NCI-H1694 (cell line): ENCODE data around the gene SND1.

Experiments
- DNase-seq: peaks from one replicate; lab custom pipeline; 2025; lab: John Stamatoyannopoulos, UW

The SND1 gene

GRCh38 chr7:128139406-128139805, 487.4 kb downstream of the SND1 start:
- DNase-seq = no peak

DNA sequence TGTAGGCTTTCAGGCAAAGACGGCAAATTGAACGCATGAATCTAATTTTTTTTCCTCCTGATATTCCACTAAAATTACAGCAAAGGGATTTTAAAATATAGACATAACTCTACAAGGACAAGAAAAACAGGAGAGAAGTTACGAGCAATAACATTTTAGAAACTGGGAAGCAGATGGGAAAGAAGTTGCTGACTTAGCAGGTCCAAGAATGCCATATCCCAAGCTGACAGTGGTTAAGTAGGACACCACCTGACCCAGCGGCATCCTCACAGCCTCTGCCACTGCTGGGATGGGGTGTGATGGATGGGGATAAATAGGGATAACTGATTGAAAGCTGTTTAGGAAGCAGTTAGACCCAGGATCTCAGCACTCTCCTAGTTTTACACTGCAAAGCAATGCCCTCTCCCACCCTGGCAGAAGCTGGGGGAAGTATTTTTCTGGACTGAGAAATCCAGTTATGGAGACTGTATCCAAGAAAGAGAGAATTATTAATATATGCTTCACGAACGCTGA, 489.7 kb downstream of the SND1 start:
- no peak for DNase-seq
